Upper lobe of right lung (tissue), 1 donor: ENCODE results near the gene ELMOD1. TPM values are rescaled to one million over a fixed set of nuclear protein-coding genes. Genes with fewer than 3 reads are reported as not detected.

Experiments used
- ATAC-seq: fragments of 200-7000 bp; cut with Tn5 transposase; one replicate; pipeline ENCODE4 v1.9.1; 2020; ENCODE audit warnings: mild to moderate bottlenecking, moderate library complexity
- DNase-seq: peaks from one replicate; pipeline ENCODE4 v3.0.0-alpha.2; 2020
- H3K27ac ChIP-seq: fragments of 200-600 bp; one replicate; pipeline ENCODE4 v1.8.0; 2022
- H3K27me3 ChIP-seq: fragments of 200-600 bp; one replicate; pipeline ENCODE4 v1.8.0; 2022; ENCODE audit warnings: mild to moderate bottlenecking
- H3K36me3 ChIP-seq: fragments of 200-600 bp; one replicate; pipeline ENCODE4 v1.8.0; 2022
- H3K4me1 ChIP-seq: fragments of 200-600 bp; one replicate; pipeline ENCODE4 v1.8.0; 2022
- H3K4me3 ChIP-seq: fragments of 200-600 bp; one replicate; pipeline ENCODE4 v1.8.0; 2022; ENCODE audit warnings: mild to moderate bottlenecking
- H3K9me3 ChIP-seq: fragments of 200-600 bp; one replicate; pipeline ENCODE4 v1.8.0; 2022
- CTCF ChIP-seq: fragments of 200-600 bp; IDR thresholded peaks from one replicate; pipeline ENCODE4 v1.8.0; 2022; ENCODE audit warnings: antibody characterized with exemption
- intact Hi-C: fragments of 100-400 bp; cut with DNase I; formaldehyde crosslinking; loops from one replicate; pipeline ENCODE4 v1.11.0; 2022
- total RNA-seq: library from RNA; stranded (reverse); fragmentation: NEBNext Ultra II Directional; extraction: Animal tissue kit (Norgen Biotek cat#: 25700); gene quantifications from one replicate; pipeline ENCODE4 v1.2.1, GENCODE V29; 2021
- donor health status: DM: no; HTN: yes; CAD: no; lungs with severe emphysema.

The ELMOD1 gene
- total RNA-seq, 1 donor from 2014 or later, result 2.8 TPM

- Histone ChIP-seq H3K36me3 (peaks cover 29% of the 10 kb centered on the region), H3K27me3 (no peaks in the 10 kb centered on the region), H3K9me3 (no peaks in the 10 kb centered on the region), H3K27ac (peak overlapping the region; percentile 2), H3K4me3 (no peak overlapping the region), H3K4me1 (no peaks in the 10 kb centered on the region)
- DNase-seq, result no peak
- intact Hi-C loops, result no loop called here
- TF ChIP-seq CTCF, result no peak
- peak; percentile 72 for ATAC-seq
These were observed 40.6 kb upstream of the ELMOD1 start for GRCh38 chr11:107550304-107550703.

GRCh38 chr11:107561688-107562087 lies 29.3 kb upstream of the ELMOD1 start:
- Histone ChIP-seq H3K4me3 (no peak overlapping the region), H3K27ac (no peak overlapping the region), H3K4me1 (peaks cover 24% of the 10 kb centered on the region), H3K27me3 (no peaks in the 10 kb centered on the region), H3K36me3 (peaks cover 13% of the 10 kb centered on the region), H3K9me3 (no peaks in the 10 kb centered on the region)
- ATAC-seq, result no peak
- intact Hi-C loops, result no loop called here
- TF ChIP-seq CTCF, result no peak
- no peak for DNase-seq

- no peak for TF ChIP-seq CTCF
- H3K4me1 ChIP-seq, result peaks cover 24% of the 10 kb centered on the region
- no peaks in the 10 kb centered on the region for H3K27me3 ChIP-seq
- H3K9me3 ChIP-seq, result no peaks in the 10 kb centered on the region
- H3K4me3 ChIP-seq, result no peak overlapping the region
- no peak overlapping the region for H3K27ac ChIP-seq
- DNase-seq (no peak), ATAC-seq (no peak)
- peaks cover 13% of the 10 kb centered on the region for H3K36me3 ChIP-seq
- intact Hi-C loops, result no loop called here
These were observed 28.2 kb upstream of the ELMOD1 start for GRCh38 chr11:107562647-107563208.

- H3K27me3 ChIP-seq, result no peaks in the 10 kb centered on the region
- peak; percentile 46 for ATAC-seq
- H3K36me3 ChIP-seq, result peaks cover 8% of the 10 kb centered on the region
- intact Hi-C loops, result no loop called here
- DNase-seq, result no peak
- no peak overlapping the region for H3K4me3 ChIP-seq
- peak; percentile 58 for TF ChIP-seq CTCF
- H3K4me1 ChIP-seq, result peaks cover 24% of the 10 kb centered on the region
- no peak overlapping the region for H3K27ac ChIP-seq
- no peaks in the 10 kb centered on the region for H3K9me3 ChIP-seq
These were observed 27.2 kb upstream of the ELMOD1 start for GRCh38 chr11:107563702-107564101.

GRCh38 chr11:107564877-107565218 lies 26.1 kb upstream of the ELMOD1 start:
- no peak for DNase-seq
- peak; percentile 4 for ATAC-seq
- Histone ChIP-seq H3K27me3 (no peaks in the 10 kb centered on the region), H3K4me3 (peak overlapping the region; percentile 85), H3K4me1 (peaks cover 24% of the 10 kb centered on the region), H3K9me3 (no peaks in the 10 kb centered on the region), H3K36me3 (no peaks in the 10 kb centered on the region), H3K27ac (peak overlapping the region; percentile 83)
- TF ChIP-seq CTCF, result no peak
- intact Hi-C loops, result no loop called here
